Neural progenitor cell (in vitro differentiated cells): ENCODE results near the gene CHST5. TPM values are rescaled to one million over a fixed set of nuclear protein-coding genes. Genes with fewer than 3 reads are reported as not detected.

Experiments used
- DNase-seq: peaks from one replicate; pipeline ENCODE4 v3.0.0-alpha.2; 2016; ENCODE audit warnings: low spot score
- H2AFZ ChIP-seq: fragments of 200-600 bp; sonication (generic); replicated peaks from 2 replicates; pipeline ENCODE4 v1.6.1; 2016; ENCODE audit warnings: antibody characterized with exemption
- H3F3A ChIP-seq: fragments of 200-600 bp; sonication (generic); 2 replicates; pipeline ENCODE4 v1.6.1; 2016; ENCODE audit warnings: antibody characterized with exemption, low read depth
- H3K27ac ChIP-seq: fragments of 200-600 bp; sonication (generic); 2 replicates; pipeline ENCODE4 v1.5.1; 2016; ENCODE audit warnings: mild to moderate bottlenecking
- H3K27me3 ChIP-seq: fragments of 200-600 bp; sonication (generic); 2 replicates; pipeline ENCODE4 v1.6.1; 2016; ENCODE audit warnings: mild to moderate bottlenecking, moderate library complexity
- H3K36me3 ChIP-seq: fragments of 200-600 bp; sonication (generic); 2 replicates; pipeline ENCODE4 v1.5.1; 2016
- H3K4me1 ChIP-seq: fragments of 200-600 bp; sonication (generic); 2 replicates; pipeline ENCODE4 v1.6.1; 2016; ENCODE audit warnings: mixed run types
- H3K4me2 ChIP-seq: fragments of 200-600 bp; sonication (generic); 2 replicates; pipeline ENCODE4 v1.6.1; 2016
- H3K4me3 ChIP-seq: fragments of 200-600 bp; sonication (generic); 2 replicates; pipeline ENCODE4 v1.5.1; 2016
- H3K79me2 ChIP-seq: fragments of 200-600 bp; sonication (generic); 2 replicates; pipeline ENCODE4 v1.6.1; 2016; ENCODE audit warnings: low read depth
- H3K9ac ChIP-seq: fragments of 200-600 bp; sonication (generic); 2 replicates; pipeline ENCODE4 v1.6.1; 2016
- H3K9me3 ChIP-seq: fragments of 200-600 bp; sonication (generic); 2 replicates; pipeline ENCODE4 v1.5.1; 2016; ENCODE audit warnings: low read depth
- H4K20me1 ChIP-seq: fragments of 200-600 bp; sonication (generic); 2 replicates; pipeline ENCODE4 v1.6.1; 2016; ENCODE audit warnings: low read depth
- H3K27ac Mint-ChIP-seq: 3 replicates; pipeline ENCODE4 v1.8.0; 2021; ENCODE audit warnings: mixed read lengths
- H3K27me3 Mint-ChIP-seq: 2 replicates; pipeline ENCODE4 v1.8.0; 2022; ENCODE audit warnings: low read depth, mild to moderate bottlenecking, inconsistent platforms, moderate library complexity, mixed read lengths; ENCODE audit not compliant: insufficient read depth
- H3K36me3 Mint-ChIP-seq: 3 replicates; pipeline ENCODE4 v1.8.0; 2021; ENCODE audit warnings: mixed read lengths
- H3K4me1 Mint-ChIP-seq: 3 replicates; pipeline ENCODE4 v1.8.0; 2021; ENCODE audit warnings: mixed read lengths
- H3K4me3 Mint-ChIP-seq: 3 replicates; pipeline ENCODE4 v1.8.0; 2021; ENCODE audit warnings: mild to moderate bottlenecking, moderate library complexity, mixed read lengths
- H3K9me3 Mint-ChIP-seq: 3 replicates; pipeline ENCODE4 v1.8.0; 2020; ENCODE audit warnings: mixed read lengths
- CTCF ChIP-seq: fragments of 200-600 bp; sonication (generic); IDR thresholded peaks from 2 replicates; pipeline ENCODE4 v1.5.1; 2017; ENCODE audit warnings: antibody characterized with exemption, mild to moderate bottlenecking
- EZH2 ChIP-seq: fragments of 200-600 bp; sonication (generic); IDR thresholded peaks from 2 replicates; pipeline ENCODE4 v1.6.1; 2017; ENCODE audit warnings: antibody characterized with exemption, mild to moderate bottlenecking, moderate library complexity
- EZH2phosphoT487 ChIP-seq: fragments of 200-600 bp; sonication (generic); IDR thresholded peaks from 2 replicates; pipeline ENCODE4 v1.6.1; 2017; ENCODE audit warnings: antibody characterized with exemption
- total RNA-seq: library from RNA; depleted of rRNA; stranded (reverse); fragments of >200 nt; gene quantifications from 2 replicates; pipeline ENCODE4 v1.2.3, GENCODE V29; 2015; ENCODE audit warnings: low replicate concordance

Gene CHST5
- total RNA-seq, 1 donor from 2014 or later = not detected

DNA sequence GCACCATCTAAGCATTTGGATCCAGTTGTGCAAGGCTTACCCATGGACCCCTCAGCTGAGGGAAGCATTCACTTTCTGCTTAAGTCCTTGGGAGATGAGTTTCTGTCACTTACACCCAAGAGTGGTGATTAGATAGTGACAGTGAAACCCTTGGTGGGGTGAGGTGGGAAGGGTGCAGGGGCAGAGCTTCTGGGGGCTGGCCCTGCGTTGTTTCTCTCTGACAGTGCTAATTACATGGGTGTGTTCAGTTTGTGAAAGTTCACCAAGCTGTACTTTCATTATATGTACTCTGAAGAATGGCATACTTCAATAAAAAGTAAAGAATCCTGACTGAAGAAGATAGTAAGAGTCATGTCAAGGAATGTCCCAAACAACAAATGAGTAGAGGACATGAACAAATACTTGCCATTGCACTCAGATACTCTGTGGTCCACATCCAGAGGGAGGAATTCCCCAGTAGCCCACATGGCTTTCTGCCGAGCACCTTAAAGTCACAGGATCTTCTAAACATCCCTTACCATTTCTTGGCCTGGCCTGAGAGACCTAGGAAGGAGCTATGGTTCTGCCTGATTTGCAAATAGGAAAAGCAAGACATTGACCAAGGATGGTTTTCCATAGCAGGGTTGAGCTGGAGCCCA, 49.1 kb downstream of the CHST5 start:
- no peak for DNase-seq
- Mint-ChIP-seq H3K4me1 (no peaks in the 10 kb centered on the region), H3K9me3 (no peaks in the 10 kb centered on the region), H3K36me3 (no peaks in the 10 kb centered on the region), H3K27me3 (no peaks in the 10 kb centered on the region), H3K27ac (no peak overlapping the region), H3K4me3 (no peak overlapping the region)
- no peak overlapping the region for H2AFZ ChIP-seq
- no peak overlapping the region for H3K27ac ChIP-seq
- H3K36me3 ChIP-seq = no peaks in the 10 kb centered on the region
- no peak overlapping the region for H3K9ac ChIP-seq
- H3F3A ChIP-seq = peaks cover 3% of the 10 kb centered on the region
- H4K20me1 ChIP-seq = peaks cover 4% of the 10 kb centered on the region
- peaks cover 4% of the 10 kb centered on the region for H3K79me2 ChIP-seq
- TF ChIP-seq EZH2phosphoT487 = no peak
- no peak for TF ChIP-seq EZH2
- no peak for TF ChIP-seq CTCF
- H3K27me3 ChIP-seq = no peaks in the 10 kb centered on the region
- H3K9me3 ChIP-seq = no peaks in the 10 kb centered on the region
- peaks cover 6% of the 10 kb centered on the region for H3K4me1 ChIP-seq
- no peak overlapping the region for H3K4me2 ChIP-seq
- H3K4me3 ChIP-seq = no peak overlapping the region

DNA sequence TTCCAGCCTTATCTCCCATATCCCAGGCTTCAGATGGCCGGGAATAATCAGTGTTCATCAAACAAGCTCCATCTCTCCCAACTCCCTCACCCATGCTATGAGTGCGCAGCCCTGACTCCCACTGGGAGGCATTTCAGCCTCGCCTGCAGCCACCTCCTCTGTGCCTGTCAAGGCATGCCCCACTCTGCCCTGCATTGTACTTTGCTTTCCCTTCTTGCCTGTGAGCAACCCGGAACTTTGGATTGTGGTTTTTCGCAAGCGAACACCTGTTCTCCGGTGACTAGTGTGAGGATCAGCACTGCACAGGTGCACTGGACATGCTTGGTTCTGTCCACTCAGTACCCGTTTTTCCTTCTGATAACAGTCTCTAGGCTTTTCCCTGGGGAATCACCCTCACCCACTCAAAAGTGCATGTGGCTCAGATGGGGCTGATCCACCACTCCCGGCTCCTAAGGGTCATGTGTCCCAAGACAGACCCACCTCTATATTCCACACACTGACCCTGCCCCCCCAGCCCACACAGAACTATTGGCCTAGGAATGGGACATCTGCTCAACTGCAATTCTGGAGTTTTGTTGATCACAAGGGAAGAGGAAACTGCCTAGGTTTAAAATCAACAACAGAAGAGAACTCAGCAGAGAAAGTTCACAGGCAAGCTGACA, 49.8 kb downstream of the CHST5 start:
- Histone ChIP-seq H3K4me1 (no peaks in the 10 kb centered on the region), H3K27me3 (no peaks in the 10 kb centered on the region), H3K4me3 (no peak overlapping the region), H3K9ac (no peak overlapping the region), H3K27ac (no peak overlapping the region), H3K4me2 (no peak overlapping the region), H4K20me1 (no peaks in the 10 kb centered on the region), H3K36me3 (no peaks in the 10 kb centered on the region), H2AFZ (no peak overlapping the region), H3K79me2 (peaks cover 4% of the 10 kb centered on the region), H3F3A (no peaks in the 10 kb centered on the region), H3K9me3 (no peaks in the 10 kb centered on the region)
- no peak for DNase-seq
- TF ChIP-seq CTCF (no peak), EZH2phosphoT487 (no peak), EZH2 (no peak)
- H3K27me3 Mint-ChIP-seq = no peaks in the 10 kb centered on the region
- no peaks in the 10 kb centered on the region for H3K9me3 Mint-ChIP-seq
- no peaks in the 10 kb centered on the region for H3K4me1 Mint-ChIP-seq
- H3K36me3 Mint-ChIP-seq = no peaks in the 10 kb centered on the region
- no peak overlapping the region for H3K27ac Mint-ChIP-seq
- no peak overlapping the region for H3K4me3 Mint-ChIP-seq

- Mint-ChIP-seq H3K27ac (no peak overlapping the region), H3K36me3 (no peaks in the 10 kb centered on the region), H3K27me3 (no peaks in the 10 kb centered on the region), H3K9me3 (no peaks in the 10 kb centered on the region), H3K4me1 (no peaks in the 10 kb centered on the region), H3K4me3 (no peak overlapping the region)
- H3K36me3 ChIP-seq = no peaks in the 10 kb centered on the region
- H3K9ac ChIP-seq = no peak overlapping the region
- no peak for TF ChIP-seq CTCF
- TF ChIP-seq EZH2 = no peak
- no peak for TF ChIP-seq EZH2phosphoT487
- no peaks in the 10 kb centered on the region for H4K20me1 ChIP-seq
- H3K4me3 ChIP-seq = no peak overlapping the region
- H3K4me1 ChIP-seq = no peaks in the 10 kb centered on the region
- H3K9me3 ChIP-seq = no peaks in the 10 kb centered on the region
- no peak overlapping the region for H3K27ac ChIP-seq
- DNase-seq = no peak
- H3K4me2 ChIP-seq = no peak overlapping the region
- H3F3A ChIP-seq = no peaks in the 10 kb centered on the region
- H3K27me3 ChIP-seq = no peaks in the 10 kb centered on the region
- no peaks in the 10 kb centered on the region for H3K79me2 ChIP-seq
- H2AFZ ChIP-seq = no peak overlapping the region
These were observed 50.5 kb downstream of the CHST5 start for GRCh38 chr16:75485230-75486013.
